Panc1 (cell line): ENCODE results near the gene ZFAND4.

Experiments
- POLR2AphosphoS5 ChIP-seq: IDR thresholded peaks from 2 replicates; pipeline ENCODE4 v1.6.1; 2012; ENCODE audit warnings: mild to moderate bottlenecking, low read depth, low read length, moderate library complexity
- SIN3A ChIP-seq: IDR thresholded peaks from 2 replicates; pipeline ENCODE4 v1.6.1; 2012; ENCODE audit warnings: low read depth, mild to moderate bottlenecking, low read length, moderate library complexity, borderline replicate concordance; ENCODE audit not compliant: insufficient read depth
- TF ChIP-seq, protein P1 (sequence below): fragments of 450-650 bp; IDR thresholded peaks from 2 replicates; pipeline ENCODE4 v1.5.1; 2017; ENCODE audit warnings: mild to moderate bottlenecking
- TF ChIP-seq, protein P2 (sequence below), 2 experiments: IDR thresholded peaks; 2 replicates each; pipeline ENCODE4 v1.6.1; 2011 to 2012; ENCODE audit warnings: low read depth in 2 of 2, control low read depth in 1 of 2, low read length in 1 of 2, mild to moderate bottlenecking in 1 of 2, moderate library complexity in 1 of 2; ENCODE audit not compliant: insufficient read depth in 1 of 2

GRCh38 chr10:45647118-45647517 lies 25.5 kb downstream of the ZFAND4 start:
- TF ChIP-seq, protein P1, sequence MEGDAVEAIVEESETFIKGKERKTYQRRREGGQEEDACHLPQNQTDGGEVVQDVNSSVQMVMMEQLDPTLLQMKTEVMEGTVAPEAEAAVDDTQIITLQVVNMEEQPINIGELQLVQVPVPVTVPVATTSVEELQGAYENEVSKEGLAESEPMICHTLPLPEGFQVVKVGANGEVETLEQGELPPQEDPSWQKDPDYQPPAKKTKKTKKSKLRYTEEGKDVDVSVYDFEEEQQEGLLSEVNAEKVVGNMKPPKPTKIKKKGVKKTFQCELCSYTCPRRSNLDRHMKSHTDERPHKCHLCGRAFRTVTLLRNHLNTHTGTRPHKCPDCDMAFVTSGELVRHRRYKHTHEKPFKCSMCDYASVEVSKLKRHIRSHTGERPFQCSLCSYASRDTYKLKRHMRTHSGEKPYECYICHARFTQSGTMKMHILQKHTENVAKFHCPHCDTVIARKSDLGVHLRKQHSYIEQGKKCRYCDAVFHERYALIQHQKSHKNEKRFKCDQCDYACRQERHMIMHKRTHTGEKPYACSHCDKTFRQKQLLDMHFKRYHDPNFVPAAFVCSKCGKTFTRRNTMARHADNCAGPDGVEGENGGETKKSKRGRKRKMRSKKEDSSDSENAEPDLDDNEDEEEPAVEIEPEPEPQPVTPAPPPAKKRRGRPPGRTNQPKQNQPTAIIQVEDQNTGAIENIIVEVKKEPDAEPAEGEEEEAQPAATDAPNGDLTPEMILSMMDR, result no peak
- TF ChIP-seq, protein P2, sequence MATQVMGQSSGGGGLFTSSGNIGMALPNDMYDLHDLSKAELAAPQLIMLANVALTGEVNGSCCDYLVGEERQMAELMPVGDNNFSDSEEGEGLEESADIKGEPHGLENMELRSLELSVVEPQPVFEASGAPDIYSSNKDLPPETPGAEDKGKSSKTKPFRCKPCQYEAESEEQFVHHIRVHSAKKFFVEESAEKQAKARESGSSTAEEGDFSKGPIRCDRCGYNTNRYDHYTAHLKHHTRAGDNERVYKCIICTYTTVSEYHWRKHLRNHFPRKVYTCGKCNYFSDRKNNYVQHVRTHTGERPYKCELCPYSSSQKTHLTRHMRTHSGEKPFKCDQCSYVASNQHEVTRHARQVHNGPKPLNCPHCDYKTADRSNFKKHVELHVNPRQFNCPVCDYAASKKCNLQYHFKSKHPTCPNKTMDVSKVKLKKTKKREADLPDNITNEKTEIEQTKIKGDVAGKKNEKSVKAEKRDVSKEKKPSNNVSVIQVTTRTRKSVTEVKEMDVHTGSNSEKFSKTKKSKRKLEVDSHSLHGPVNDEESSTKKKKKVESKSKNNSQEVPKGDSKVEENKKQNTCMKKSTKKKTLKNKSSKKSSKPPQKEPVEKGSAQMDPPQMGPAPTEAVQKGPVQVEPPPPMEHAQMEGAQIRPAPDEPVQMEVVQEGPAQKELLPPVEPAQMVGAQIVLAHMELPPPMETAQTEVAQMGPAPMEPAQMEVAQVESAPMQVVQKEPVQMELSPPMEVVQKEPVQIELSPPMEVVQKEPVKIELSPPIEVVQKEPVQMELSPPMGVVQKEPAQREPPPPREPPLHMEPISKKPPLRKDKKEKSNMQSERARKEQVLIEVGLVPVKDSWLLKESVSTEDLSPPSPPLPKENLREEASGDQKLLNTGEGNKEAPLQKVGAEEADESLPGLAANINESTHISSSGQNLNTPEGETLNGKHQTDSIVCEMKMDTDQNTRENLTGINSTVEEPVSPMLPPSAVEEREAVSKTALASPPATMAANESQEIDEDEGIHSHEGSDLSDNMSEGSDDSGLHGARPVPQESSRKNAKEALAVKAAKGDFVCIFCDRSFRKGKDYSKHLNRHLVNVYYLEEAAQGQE (IDR thresholded peaks at IDR 0.05; ENCODE audit: insufficient read depth in 1 of 2, low read depth in 2 of 2, low read length in 1 of 2), result no peak
- TF ChIP-seq POLR2AphosphoS5, result no peak
- TF ChIP-seq SIN3A, result no peak
